ENCODE data around the gene PHC2.

PHC2 gene

DNA sequence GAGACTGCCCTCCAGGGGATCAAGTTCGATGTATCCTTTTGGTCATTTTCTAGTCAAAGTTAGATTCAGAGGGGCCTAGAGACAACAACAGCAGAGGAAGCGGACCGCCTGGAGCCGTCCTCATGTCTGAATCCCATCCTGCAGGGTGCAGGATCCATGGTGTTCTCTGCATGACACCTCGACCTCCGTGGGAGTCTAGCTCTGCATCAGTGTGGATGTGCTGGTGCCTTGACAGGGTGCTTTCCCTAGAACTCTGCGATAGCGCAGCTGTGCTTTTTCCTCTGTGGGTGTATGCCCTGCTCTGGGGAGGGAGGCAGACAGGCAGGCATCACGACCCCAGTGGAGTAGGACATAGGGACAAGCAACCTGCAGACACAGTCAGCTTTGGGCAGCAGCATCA is 61.8 kb downstream of the PHC2 start:
- no peak for DNase-seq

DNA sequence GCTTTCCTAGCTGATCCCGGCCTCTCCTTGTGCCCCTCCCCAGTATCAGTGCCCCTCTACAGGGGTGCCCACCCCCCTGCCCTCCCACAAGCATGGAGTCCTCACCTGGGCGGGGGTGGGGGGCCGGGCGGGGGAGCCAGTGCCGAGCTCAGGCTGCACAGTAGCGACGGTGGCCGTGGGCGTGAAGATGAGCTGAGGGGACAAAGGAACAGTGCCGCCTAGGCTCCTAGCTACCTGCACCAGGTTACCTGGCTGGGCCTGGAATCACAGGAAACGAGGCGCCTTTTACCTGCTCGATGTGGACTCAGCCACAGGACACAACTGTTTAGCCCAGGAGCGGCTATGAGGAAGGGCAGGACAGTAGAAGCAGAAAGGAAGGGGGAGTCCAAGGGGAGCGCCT is 62.5 kb downstream of the PHC2 start:
- DNase-seq, result no peak

DNA sequence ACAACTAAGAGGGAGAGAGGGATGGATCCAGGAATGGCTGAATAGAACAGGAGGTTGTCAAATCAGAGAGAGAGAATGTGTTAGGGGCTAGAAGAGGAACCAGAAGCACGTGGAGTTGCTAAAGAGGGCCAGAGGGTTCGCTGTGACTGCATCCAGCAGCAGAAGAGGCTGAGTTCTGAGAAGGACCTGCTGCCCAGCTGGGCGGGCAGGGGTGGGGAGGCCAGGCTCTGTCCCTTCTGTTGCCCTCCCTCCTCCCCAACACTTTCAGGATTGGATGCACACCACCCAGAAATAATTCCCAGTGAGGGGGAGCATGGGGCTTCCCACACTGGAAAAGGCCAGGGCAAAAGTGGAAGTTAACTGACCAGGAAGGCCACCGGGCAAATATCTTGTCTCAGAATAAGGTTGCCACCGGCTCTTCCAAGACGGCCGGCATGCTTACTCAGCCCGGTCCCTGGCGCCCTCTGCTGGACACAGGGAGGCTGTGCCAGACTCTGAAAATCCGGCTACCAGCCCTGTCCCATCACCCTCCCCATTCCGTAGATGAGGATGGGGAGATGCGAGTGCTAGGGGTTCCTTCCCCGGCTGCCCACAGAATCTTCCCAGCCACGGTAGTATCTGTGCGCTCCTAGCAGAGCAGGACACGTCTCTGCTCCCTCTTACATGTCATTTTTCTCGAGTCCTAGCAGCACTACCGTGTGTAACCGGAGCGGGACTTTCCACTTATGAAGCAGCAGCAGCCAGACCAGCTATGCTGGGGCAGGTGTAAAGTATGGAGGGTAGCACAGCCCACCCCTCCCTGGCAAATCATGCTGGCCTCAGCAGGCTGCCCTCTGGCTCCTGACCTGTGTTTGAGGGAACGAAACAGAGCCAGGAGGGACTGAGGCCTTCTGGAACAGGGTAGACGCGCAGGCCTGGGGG is 63.1 kb downstream of the PHC2 start:
- DNase-seq, result peak; percentile 81 to 89

- no peak for DNase-seq
Measured at GRCh38 chr1:33366762-33367484, 64.0 kb downstream of the PHC2 start.

DNA sequence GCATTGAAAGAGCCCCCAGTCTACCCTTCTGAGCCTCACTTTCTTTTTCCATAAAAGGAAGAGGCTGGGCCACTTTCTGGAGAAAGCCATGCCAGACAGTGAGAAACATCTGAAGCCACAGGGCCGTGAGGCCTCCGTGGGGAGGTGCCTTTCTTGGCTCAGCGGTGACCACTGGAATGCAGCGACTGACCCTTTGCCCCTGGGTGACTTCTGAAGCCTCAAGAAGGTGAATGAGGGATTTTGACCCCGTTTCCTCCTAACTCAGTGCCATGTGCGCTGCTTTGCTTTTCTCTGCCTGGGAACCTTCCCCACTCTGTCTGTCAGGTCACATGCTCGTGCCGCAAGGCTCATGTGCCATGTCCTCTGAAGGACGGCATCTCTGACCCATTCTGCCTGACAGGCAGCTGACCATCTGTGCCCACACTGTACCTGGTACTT is 65.3 kb downstream of the PHC2 start:
- DNase-seq, result no peak

- DNase-seq, result no peak
Measured at GRCh38 chr1:33364565-33364918, 66.4 kb downstream of the PHC2 start.

- DNase-seq, result no peak
Measured at GRCh38 chr1:33363470-33363861, 67.4 kb downstream of the PHC2 start.

- no peak for DNase-seq
Measured at GRCh38 chr1:33363021-33363420, 67.9 kb downstream of the PHC2 start.

- DNase-seq, result peak; percentile 80 to 95
Measured at GRCh38 chr1:33361532-33362235, 69.2 kb downstream of the PHC2 start.

DNA sequence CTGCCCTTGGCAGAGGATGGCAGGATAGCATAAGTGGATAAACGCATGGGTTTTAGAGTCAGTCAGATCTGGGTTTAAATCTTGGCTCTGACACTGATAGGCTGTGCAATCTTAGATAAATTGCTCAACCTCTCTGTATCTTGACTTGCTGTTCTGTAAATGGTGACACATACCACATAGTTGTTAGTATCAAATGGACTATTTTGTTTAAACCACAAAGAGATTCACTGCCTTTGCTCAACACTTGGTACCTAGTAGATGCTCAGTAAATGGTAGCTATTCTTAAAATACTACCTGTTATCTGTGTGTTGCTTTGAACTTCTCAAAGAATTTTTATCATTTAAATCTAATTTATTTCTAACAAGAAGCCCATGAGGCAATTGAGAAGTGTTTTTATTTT is 70.5 kb downstream of the PHC2 start:
- DNase-seq, result no peak

GRCh38 chr1:33359931-33360330 is 71.0 kb downstream of the PHC2 start:
- no peak for DNase-seq

- no peak for DNase-seq
Measured at GRCh38 chr1:33358795-33359503, 71.9 kb downstream of the PHC2 start.

GRCh38 chr1:33358114-33358794 is 72.6 kb downstream of the PHC2 start:
- DNase-seq, result no peak

DNA sequence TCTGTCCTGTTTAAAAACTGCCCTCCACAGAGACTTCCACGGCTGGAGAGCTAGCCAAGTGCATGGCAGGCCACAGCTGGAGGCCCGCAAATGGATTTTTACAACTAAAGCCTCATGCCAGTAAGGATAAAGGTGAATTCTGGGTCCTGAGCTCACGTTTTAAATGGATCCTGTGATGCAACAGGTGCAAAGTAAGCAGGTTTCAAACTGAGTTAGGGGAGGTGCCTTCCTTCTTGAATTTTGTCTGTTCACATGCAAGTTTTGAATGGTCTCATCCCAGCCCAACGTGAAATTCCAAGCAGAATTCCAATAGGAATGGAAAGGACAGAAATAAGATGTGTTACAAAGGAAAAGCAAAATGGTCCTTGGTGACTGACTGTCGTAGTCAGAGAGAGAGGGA is 73.8 kb downstream of the PHC2 start:
- DNase-seq, result no peak

DNA sequence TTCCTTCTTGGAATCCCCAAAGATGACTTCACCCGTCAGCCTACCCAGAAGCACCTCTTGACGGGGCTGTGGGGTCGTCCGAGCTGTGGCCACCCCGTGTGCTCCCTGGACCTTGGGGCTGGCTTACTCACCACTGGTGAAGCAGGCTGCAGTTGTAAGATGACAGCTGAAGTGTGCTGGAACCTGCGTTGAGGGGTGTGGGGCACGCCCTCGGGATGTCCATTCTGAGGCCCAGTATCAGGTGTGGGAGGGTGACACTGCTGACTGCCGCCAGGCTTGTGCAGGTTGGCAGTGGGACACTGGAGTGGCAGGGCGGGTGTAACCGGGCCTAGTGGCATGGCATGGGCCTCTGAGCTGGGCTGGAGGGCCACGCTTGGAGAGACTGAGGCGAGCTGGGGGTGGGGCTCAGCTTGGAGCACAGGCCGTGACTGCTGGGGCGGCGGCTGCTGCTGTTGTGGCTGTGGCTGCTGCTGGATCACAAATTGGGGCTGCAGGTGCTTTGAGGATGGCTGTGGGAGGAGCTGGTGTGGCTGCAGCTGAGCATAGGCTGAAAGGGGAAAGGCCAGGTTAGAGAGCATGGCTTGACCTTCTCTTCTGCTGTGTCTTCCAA is 76.1 kb downstream of the PHC2 start:
- no peak for DNase-seq

DNA sequence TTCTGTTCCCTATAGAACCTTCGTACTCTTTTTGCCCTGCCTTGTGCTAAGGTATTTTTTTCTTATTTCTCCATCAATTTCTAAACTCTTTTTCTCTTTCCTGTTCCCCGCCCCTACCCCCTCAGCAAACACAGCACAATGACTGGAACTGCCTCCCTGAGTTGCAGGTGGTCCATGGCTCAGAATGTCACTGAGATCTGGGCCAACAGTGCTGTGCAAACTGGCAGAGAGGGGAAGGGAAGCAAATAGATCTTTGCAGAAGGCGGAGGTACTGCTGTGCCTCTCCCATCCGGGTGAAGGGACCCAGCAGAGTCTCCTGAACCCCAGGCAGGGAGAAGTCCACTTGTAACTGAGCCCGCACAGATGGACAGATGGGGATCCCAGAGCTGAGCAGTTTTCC is 77.4 kb downstream of the PHC2 start:
- no peak for DNase-seq

DNA sequence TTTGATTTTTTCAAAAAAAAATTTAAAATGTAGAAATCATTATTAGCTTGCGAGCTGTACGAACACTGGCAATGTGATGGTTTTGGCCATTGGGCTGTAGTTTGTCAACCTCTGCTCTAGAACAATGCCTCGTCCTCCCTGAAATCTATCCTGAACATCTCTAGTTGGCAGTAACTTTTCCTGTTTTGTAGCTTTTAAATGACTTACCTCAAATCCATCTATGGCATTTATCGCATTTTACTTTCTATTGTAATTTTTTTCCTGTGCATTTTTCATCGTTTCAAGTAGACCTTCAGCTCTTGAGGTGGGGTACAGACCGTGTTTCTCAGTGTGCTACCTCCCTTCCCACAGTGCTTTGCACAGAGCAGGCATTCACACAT is 79.6 kb downstream of the PHC2 start:
- no peak for DNase-seq

DNA sequence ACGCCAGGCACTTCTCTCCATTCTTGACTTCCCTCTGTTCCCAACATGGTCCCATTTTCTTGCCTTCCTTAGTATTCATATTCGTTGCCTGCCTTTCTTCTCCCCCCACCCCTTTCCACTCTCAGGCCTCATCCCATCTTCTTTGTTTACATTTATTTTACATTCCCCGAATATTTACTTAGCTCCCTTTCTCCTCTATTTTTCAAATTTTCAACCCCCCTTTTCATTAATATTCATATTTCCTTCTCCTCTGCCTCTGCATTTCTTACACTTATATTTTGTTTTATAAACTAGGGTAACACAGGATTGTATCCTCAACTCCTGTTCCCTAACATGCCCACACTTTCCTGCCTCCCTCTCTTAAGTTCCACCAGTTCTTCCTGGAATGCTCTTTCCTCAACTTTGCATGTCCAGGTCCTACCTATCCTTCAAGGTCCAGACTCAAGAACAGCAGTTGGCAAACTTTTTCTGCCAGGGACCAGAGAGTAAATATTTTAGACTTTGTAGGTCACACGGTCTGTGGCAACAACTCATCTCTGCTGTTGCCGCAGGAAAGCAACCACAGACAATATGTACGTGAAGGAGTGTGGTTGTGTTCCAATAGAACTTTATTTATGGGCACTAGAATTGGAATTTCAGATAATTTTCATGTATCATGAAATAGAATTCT is 80.1 kb downstream of the PHC2 start:
- DNase-seq, result no peak

GRCh38 chr1:33349778-33350610 is 80.9 kb downstream of the PHC2 start:
- DNase-seq, result peak; percentile 79 to 92

DNA sequence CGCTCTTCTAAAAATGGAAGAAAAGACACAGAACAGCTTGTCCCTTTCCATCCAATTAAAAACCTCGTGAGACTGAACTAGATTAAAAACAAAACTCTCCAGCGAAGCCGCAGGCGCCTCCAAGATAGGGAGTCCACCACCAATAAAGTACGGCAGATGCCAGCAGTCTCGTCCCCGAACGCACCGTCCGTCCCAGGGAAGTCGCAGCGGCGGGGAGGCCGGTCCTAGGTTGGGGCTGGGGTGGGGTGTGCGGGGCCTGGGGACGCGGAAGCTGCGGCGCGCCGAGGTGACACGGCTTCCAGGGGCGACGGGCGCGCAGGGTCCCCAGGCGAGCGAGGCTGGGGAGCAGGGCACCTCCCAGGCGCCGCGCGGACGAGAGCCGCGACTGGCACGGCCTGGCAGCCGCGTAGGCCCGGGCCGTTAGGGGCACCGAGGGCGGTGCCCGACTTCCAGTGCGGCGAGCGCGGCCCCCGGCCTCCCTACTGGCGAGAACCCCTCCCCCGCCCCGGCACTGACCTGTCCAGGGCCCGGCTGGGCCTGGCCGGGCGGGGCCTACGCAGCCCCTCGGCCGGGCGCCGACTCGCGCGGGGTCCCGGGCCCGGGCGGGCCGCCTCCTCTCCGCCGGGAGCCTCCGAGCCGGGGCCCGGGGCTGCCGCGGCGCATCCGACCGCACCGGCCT is 81.7 kb downstream of the PHC2 start:
- DNase-seq, result peak in 1 of 2 donors; percentile 50

All from inflammatory macrophage (primary cell).